HG02981 (cell line): ENCODE measurements around the gene POTEF.
"Not testable (repeated sequence)": the region's sequence is repeated elsewhere in the genome, so short reads cannot be mapped to it uniquely, and the experiment has no call there.

Experiments
- ATAC-seq: cut with Tn5 transposase; IDR thresholded peaks from one replicate; pipeline ENCODE4 v1.9.1; 2021; ENCODE audit warnings: mild to moderate bottlenecking, moderate library complexity; ENCODE audit not compliant: unreplicated experiment

POTEF gene

GRCh38 chr2:130135692-130136541 is 6.9 kb upstream of the POTEF start:
- ATAC-seq = no peak

GRCh38 chr2:130128464-130128863 is 558 bp downstream of the POTEF start:
- ATAC-seq = not testable (repeated sequence)

- ATAC-seq = not testable (repeated sequence)
These were observed 1.3 kb downstream of the POTEF start for GRCh38 chr2:130127726-130128125.

GRCh38 chr2:130120924-130121323 is 8.1 kb downstream of the POTEF start:
- ATAC-seq = not testable (repeated sequence)

GRCh38 chr2:130102597-130103363 is 26.2 kb downstream of the POTEF start:
- not testable (repeated sequence) for ATAC-seq

- not testable (repeated sequence) for ATAC-seq
These were observed 66.4 kb downstream of the POTEF start for GRCh38 chr2:130062645-130063044.

GRCh38 chr2:130059982-130060381 is 69.0 kb downstream of the POTEF start:
- not testable (repeated sequence) for ATAC-seq

GRCh38 chr2:130056336-130056735 is 72.7 kb downstream of the POTEF start:
- not testable (repeated sequence) for ATAC-seq

GRCh38 chr2:130053217-130053911 is 75.7 kb downstream of the POTEF start:
- ATAC-seq = not testable (repeated sequence)

GRCh38 chr2:130052376-130052775 is 76.6 kb downstream of the POTEF start:
- not testable (repeated sequence) for ATAC-seq

GRCh38 chr2:130048422-130048821 is 80.6 kb downstream of the POTEF start:
- ATAC-seq = not testable (repeated sequence)

- ATAC-seq = not testable (repeated sequence)
These were observed 90.8 kb downstream of the POTEF start for GRCh38 chr2:130038265-130038603.

GRCh38 chr2:130025931-130026330 is 103.1 kb downstream of the POTEF start:
- not testable (repeated sequence) for ATAC-seq
